ENCODE results near the gene EARS2.
"Not testable (repeated sequence)": the region's sequence is repeated elsewhere in the genome, so short reads cannot be mapped to it uniquely, and the experiment has no call there.

EARS2 gene

GRCh38 chr16:23556881-23557778 is at the start of gene EARS2, which contains the start of gene UBFD1:
Gene EARS2, minus strand, starts transcription at chr16:23557350. Its CDS starts 7 bp downstream, at chr16:23557343.
Gene UBFD1, plus strand, starts transcription at chr16:23557727. Its CDS starts 16 bp downstream, at chr16:23557743.
- peak; percentile 98 for DNase-seq

- DNase-seq: no peak
These were observed 40.0 kb upstream of the EARS2 start for GRCh38 chr16:23597003-23597756.

- peak; percentile 79 for DNase-seq
These were observed 39.0 kb upstream of the EARS2 start, which contains the start of gene NDUFAB1 for GRCh38 chr16:23595951-23596720. Gene NDUFAB1, minus strand, starts transcription at chr16:23596316. Its CDS starts 26 bp downstream, at chr16:23596290.

GRCh38 chr16:23595246-23595950 is 38.2 kb upstream of the EARS2 start:
- no peak for DNase-seq

- DNase-seq: no peak
These were observed 37.0 kb upstream of the EARS2 start for GRCh38 chr16:23594186-23594585.

- no peak for DNase-seq
These were observed 33.0 kb upstream of the EARS2 start for GRCh38 chr16:23590181-23590580.

GRCh38 chr16:23587726-23588125 is 30.6 kb upstream of the EARS2 start:
- no peak for DNase-seq

GRCh38 chr16:23584186-23585076 is 27.3 kb upstream of the EARS2 start:
- DNase-seq: no peak

GRCh38 chr16:23583271-23583670 is 26.1 kb upstream of the EARS2 start:
- DNase-seq: not testable (repeated sequence)

GRCh38 chr16:23581764-23582163 is 24.6 kb upstream of the EARS2 start:
- no peak for DNase-seq

GRCh38 chr16:23580391-23580790 is 23.2 kb upstream of the EARS2 start:
- DNase-seq: no peak

GRCh38 chr16:23579371-23579770 is 22.2 kb upstream of the EARS2 start:
- DNase-seq: no peak

- DNase-seq: no peak
These were observed 21.1 kb upstream of the EARS2 start for GRCh38 chr16:23578101-23578830.

- DNase-seq: no peak
These were observed 20.3 kb upstream of the EARS2 start for GRCh38 chr16:23577493-23577892.

- no peak for DNase-seq
These were observed 18.7 kb upstream of the EARS2 start for GRCh38 chr16:23575834-23576233.

GRCh38 chr16:23573817-23574216 is 16.7 kb upstream of the EARS2 start:
- DNase-seq: no peak

- DNase-seq: no peak
These were observed 15.2 kb upstream of the EARS2 start for GRCh38 chr16:23572394-23572793.

- no peak for DNase-seq
These were observed 14.7 kb upstream of the EARS2 start for GRCh38 chr16:23571895-23572294.

- no peak for DNase-seq
These were observed 14.0 kb upstream of the EARS2 start for GRCh38 chr16:23570992-23571632.

- DNase-seq: no peak
These were observed 10.5 kb upstream of the EARS2 start for GRCh38 chr16:23567602-23568001.
